Liver (tissue), 3 donors: ENCODE results near the gene FOXRED1.

ENCODE experiments used
- CTCF ChIP-seq: fragments of 150-350 bp; IDR thresholded peaks from 2 replicates; pipeline ENCODE4 v1.5.1; 2017; ENCODE audit warnings: improper control_type of control experiment, low read depth, low read length; ENCODE audit not compliant: missing input control
- EGR1 ChIP-seq, 2 donors: IDR thresholded peaks; 2 replicates each; pipeline ENCODE4 v1.6.1; 2016 to 2018; ENCODE audit warnings: antibody characterized with exemption in 2 of 2, low read depth in 2 of 2
- JUND ChIP-seq, 2 donors: IDR thresholded peaks; 2 replicates each; pipeline ENCODE4 v1.6.1; 2016; ENCODE audit warnings: antibody characterized with exemption in 2 of 2
- MAX ChIP-seq: IDR thresholded peaks from 2 replicates; pipeline ENCODE4 v1.6.1; 2016; ENCODE audit warnings: antibody characterized with exemption
- RAD21 ChIP-seq, 2 donors: IDR thresholded peaks; 2 replicates each; pipeline ENCODE4 v1.6.1; 2016; ENCODE audit warnings: antibody characterized with exemption in 2 of 2, mild to moderate bottlenecking in 2 of 2
- TAF1 ChIP-seq: conservative IDR thresholded peaks from 2 replicates; pipeline ENCODE4 v1.6.1; 2016; ENCODE audit warnings: antibody characterized with exemption, mild to moderate bottlenecking
- YY1 ChIP-seq: IDR thresholded peaks from 2 replicates; pipeline ENCODE4 v1.6.1; 2016; ENCODE audit warnings: antibody characterized with exemption, mild to moderate bottlenecking
- TF ChIP-seq, protein P1 (sequence below): IDR thresholded peaks from 2 replicates; pipeline ENCODE4 v1.6.1; 2016; ENCODE audit warnings: antibody characterized with exemption
- donor health status: healthy.
- donor health status: healthy.

GRCh38 chr11:126310992-126311310 is 42.0 kb downstream of the FOXRED1 start:
- TF ChIP-seq JUND (IDR thresholded peaks at IDR 0.05): no peak
- TF ChIP-seq CTCF: no peak
- TF ChIP-seq RAD21 (IDR thresholded peaks at IDR 0.05): no peak
- TF ChIP-seq TAF1: no peak
- TF ChIP-seq EGR1 (IDR thresholded peaks at IDR 0.05; ENCODE audit: low read depth in 2 of 2): no peak
- TF ChIP-seq MAX: no peak
- TF ChIP-seq, protein P1, sequence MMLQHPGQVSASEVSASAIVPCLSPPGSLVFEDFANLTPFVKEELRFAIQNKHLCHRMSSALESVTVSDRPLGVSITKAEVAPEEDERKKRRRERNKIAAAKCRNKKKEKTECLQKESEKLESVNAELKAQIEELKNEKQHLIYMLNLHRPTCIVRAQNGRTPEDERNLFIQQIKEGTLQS: no peak
- TF ChIP-seq YY1: no peak
